Hematopoietic multipotent progenitor cell treated with erythropoietin and hydrocortisone succinate and interleukin-3 and kit ligand, for 15 days (in vitro differentiated cells): ENCODE measurements around the gene OR10J5.
"Not testable (repeated sequence)": the region's sequence is repeated elsewhere in the genome, so short reads cannot be mapped to it uniquely, and the experiment has no call there.

Experiments used
- DNase-seq: peaks from one replicate; pipeline ENCODE4 v3.0.0-alpha.2; 2015; ENCODE audit warnings: low spot score

OR10J5 gene, protein sequence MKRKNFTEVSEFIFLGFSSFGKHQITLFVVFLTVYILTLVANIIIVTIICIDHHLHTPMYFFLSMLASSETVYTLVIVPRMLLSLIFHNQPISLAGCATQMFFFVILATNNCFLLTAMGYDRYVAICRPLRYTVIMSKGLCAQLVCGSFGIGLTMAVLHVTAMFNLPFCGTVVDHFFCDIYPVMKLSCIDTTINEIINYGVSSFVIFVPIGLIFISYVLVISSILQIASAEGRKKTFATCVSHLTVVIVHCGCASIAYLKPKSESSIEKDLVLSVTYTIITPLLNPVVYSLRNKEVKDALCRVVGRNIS

DNA sequence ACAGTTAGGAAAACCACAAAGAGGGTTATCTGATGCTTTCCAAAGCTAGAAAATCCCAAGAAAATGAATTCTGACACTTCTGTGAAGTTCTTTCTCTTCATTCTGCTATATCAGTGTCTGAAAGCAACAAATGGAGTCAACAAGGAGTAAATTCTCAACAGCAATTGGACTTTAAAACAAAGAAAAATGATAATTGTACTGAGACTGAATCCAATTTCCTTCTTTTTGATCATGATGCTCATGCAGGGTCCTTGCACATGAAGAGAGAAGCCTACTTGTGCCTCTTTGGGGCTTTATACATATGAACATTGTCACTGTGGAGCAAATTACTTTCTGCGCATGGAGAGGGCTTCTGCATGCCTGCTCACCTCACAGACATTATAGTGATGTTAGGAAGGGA is at the start of gene OR10J5:
TSS of gene OR10J5 (minus strand) at position 101 of the 400 bp plus-strand sequence. CDS start at position 101, 0 bp downstream.
- no peak for DNase-seq

DNA sequence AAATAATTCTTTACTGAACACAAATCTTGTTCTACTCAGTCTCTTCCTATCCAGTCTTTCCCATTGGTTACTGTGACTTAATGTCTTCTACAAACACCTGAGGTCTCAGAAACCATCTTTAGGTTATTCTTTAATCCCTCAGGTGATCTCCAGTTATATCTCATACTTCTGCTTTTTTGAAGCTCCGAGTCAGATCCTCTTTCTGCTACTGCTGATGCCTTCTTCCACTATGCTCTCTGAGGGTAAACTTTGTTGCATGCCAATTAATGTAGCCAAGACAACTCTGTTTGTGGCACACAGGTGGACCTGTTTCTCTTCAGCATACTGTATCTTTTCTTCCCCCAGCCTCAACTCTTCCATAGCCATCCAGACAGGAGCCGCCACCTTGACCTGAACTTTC is 48.7 kb upstream of the OR10J5 start:
- no peak for DNase-seq

DNA sequence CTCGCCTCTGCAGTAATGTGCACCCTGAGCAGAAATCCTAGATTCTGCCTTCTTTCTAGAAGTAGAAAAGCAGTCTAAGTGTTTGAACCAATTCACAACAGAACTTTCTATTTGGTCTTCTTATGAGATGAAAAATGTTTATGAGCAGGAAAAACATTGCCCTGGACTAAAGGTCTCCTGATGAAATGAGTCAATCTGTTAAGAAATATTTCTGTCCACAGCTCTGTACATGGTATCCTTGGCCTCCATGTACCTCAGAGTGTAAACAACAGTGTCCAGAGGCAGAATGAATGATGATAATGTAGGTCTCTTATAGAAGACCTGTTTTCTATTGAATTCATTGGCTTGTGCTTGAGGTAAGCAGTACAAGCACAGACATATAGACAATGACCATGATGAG is 45.6 kb upstream of the OR10J5 start:
- no peak for DNase-seq

DNA sequence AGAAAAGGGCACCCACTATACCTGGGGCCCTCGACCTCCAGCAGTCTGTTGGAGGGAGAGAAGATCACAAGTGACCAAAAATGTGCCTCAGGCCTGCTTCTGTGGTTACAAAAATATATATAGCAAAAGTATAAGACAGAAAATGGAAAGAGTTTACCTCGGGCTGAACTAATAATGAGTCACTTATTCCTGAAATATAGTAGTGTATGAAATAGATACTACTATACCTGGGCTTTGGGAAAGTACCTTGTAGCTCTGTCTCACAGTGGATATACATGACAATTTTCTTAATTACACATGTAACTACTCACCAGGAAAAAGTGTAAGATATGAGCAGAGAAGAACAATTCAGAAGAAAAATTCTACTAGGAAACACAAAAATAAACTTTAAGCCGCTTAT is 44.5 kb upstream of the OR10J5 start:
- no peak for DNase-seq

DNA sequence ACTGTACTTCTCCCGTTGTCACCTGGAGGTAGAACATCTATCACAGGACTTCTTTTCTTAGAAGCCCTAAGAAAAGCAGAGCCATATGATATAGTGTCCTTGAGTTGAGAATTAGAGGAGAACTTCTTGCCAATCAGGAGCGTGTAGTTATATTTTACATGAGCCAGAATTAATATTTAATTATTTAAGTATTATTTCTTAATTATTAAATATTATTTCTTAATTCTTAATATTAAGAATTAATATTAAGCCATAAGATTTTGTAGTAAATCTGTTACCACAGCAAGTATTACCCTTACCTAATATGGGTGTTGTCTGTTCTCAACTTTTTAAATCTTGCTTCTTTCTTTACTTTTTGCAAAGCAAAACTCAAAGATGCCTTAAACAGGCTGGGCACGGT is 41.6 kb upstream of the OR10J5 start:
- DNase-seq = no peak

DNA sequence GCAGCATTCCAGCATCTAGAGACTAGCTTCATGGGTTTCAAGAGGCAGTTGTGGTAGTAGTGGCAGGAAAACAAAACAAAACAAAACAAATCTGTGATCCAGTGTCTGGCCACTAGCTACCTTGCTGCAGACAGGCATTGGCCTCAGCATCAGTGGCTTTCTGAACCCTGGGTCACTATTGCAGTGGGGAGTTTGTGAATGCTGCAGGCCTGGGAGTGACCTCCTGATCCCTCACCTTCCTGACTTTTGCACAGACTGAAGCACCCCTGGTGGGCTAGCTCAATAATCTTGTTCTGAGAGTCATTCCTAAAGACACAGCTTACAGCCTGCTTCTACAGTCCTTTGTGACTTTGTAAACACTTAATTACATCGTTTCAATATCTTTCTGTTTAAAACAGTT is 26.9 kb upstream of the OR10J5 start:
- DNase-seq = no peak

DNA sequence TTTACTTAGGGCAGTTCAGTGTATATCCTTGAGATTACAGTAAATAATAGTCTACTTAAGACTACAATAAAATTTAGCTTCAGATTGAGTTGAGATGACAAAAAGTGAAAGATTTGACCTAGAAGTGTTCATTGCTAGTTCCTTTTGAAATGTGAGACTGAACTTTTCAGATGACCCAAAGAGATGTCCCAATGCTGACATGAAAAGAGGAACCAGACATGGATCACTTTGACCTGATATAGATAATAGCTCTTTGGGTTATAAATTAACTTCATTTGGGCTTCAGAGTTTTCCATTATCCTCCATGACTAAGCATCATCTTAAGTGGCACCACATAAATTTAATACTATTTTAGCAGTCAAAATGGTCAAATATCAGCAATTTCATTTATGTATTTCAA is 25.7 kb upstream of the OR10J5 start:
- DNase-seq = no peak

DNA sequence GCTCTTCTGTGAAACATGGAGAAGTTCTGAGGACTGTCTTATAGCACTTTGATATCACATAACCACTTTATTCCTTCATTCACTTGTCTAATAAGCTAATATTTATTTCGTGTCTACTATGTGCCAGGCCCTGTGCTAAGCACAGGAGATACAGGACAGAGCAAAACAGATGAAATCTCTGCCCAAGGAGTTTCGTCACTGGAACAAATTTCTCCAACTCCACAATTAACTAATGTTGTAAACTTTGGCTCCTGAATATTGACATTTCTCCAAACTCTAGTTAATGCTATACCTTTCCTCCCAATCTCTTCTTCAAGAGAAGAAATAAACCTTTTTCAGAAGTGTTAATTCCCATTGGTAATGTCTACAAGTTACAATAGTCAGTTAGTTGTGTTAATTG is 24.8 kb upstream of the OR10J5 start:
- DNase-seq = no peak

DNA sequence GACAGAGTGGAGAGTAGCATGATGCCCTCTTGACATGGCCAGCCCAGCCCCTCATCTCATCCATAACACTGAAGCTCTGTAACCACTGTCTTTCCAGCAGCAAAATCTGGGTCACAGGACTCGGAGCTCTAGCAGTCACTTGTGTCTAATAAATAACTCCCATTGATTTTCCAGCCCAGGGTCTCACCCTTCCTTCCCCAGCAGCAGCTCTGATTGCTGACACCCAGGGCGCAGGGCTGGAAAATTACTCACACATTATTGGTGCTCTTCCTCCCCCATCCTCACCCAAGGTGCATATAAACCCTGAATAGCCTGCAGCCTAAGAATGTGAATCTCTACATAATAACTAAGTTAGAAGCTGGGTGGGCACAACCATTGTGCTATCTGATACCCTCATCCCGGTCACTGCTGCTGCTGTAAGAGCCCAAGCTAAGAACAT is 21.1 kb upstream of the OR10J5 start:
- no peak for DNase-seq

DNA sequence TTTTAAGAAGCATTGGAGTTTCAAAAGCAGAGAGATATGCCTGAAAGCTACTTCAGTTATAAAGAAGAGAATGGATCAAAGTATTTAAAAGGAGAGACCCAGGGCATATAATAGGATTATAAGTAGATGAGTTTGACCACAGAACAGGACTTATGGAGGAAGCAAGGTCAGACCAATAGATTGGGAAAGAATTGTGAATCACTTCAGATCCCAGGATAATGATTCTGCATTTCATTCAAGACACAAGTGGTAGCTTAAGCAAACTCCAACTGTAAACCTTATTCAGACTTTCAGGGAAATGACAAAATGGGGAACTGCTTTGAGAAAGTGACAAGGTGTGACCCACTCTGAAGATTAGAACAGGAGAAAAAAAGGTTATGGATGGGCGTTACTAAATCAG is 18.9 kb upstream of the OR10J5 start:
- DNase-seq = no peak

DNA sequence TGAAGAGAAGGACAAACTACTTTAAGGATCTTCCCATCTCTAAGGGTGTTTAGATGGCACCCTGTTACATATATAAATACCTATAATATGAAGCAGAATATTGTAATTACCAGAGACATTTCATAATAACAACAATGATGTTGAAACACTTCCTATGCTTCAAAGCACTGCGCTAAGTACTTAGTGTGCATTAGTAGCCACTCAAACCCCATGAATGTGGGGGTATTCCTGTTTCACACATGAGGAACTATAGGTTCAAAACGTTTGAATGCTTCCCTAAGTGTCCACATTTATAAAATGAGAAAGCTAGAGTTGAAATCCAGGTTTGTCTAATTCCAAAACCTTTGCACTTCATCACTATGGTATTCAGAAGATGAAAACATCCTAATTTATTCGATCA is 18.5 kb upstream of the OR10J5 start:
- no peak for DNase-seq

DNA sequence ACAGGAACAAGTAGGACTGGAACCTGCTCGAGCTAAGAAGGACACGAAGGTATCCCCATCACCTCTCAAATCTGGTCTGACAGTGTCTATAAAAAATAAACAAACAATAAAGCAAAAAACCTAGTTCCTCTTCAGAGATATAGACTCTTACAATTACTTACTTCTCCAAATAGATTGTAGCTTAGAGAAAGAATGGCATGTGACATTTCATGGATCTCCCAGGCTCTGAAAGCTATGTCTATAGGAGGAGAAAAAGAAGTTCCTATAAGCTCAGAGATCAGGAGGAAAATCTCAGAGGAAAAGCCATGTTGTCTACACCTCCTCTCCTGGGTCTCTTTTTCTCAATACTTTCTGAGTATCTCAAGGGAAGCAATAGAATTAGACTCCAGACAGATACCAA is 12.3 kb upstream of the OR10J5 start:
- no peak for DNase-seq

DNA sequence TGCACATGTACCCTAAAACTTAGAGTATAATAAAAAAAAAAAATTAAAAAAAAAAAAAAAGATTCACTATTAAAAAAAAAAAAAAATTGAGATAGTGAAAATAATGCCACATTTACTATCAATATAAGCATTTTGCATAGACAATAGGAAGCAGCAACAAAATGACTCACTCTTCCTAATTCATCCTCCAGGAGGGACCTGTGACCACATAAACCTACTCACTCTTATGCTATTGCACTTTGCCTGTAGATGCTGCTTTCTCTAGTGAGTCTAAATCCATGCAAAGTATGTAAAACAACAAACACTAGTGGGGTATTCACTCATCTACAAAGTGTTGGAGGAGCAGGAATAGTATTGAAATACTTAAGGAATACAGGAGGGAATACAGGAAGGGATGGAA is 2.9 kb downstream of the OR10J5 start:
- DNase-seq = no peak

DNA sequence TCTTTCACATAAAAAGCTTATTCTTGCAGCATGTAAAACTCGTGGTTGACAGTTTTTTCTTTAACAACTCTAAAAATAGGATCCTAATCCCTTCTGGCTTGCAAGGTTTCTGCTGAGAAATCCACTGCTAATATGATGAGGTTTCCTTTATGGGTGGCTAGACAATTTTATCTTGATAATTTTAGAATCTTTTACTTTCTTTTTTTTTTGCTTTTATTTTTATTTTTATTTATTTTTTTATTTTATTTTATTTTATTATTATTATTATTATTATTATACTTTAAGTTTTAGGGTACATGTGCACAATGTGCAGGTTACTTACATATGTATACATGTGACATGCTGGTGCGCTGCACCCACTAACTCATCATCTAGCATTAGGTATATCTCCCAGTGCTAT is 11.0 kb downstream of the OR10J5 start:
- not testable (repeated sequence) for DNase-seq

DNA sequence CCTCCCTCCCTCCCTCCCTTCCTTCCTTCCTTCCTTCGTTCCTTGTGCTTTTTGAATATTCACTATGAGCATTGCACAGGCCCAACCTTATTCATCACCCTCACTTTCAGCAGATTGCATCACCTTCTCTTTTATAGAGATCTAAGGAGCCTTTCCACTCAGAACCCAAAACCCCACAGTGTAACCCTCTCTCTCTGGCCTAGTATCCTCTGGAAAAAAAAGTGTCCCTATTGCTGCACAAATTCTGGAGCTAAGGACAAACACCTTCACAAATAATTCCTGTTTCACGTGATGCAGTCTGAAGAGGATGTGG is 25.6 kb downstream of the OR10J5 start:
- DNase-seq = no peak

DNA sequence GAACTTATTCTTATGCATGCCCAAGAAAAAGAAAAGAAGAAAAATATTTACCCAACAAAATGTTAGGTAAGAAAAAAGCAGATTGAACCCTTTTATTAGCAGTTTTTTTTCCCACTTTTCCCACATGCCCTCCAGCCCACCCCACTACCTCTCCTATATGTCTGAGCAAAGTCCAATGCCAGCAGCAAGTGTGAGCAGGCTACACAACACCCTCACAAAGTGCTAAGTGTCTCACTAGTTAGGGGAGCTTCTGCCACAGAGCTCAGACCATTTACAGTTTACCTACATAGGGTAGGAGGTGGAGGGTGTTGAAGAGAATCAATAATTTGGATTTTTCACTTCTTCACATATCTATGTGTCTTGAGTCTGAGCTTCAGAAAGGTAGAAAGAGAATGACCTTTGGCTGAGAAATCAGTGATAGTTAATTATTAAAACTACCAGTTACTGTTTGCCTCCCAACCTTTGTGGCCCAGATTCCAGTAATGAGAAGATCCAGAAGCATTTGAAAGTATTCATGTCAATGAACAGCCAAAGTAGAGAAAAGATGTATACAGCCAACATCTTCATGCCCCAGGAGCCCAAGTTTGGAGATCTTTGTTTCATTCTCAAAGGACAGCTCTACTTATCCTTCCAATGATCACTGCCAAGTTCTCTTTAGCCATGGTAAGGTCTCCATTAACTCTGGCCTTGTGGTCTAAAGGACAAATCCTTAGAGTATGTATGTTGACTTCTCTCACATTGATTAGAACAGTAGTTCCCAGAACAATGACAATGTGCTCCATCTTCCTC is 26.2 kb downstream of the OR10J5 start:
- no peak for DNase-seq

DNA sequence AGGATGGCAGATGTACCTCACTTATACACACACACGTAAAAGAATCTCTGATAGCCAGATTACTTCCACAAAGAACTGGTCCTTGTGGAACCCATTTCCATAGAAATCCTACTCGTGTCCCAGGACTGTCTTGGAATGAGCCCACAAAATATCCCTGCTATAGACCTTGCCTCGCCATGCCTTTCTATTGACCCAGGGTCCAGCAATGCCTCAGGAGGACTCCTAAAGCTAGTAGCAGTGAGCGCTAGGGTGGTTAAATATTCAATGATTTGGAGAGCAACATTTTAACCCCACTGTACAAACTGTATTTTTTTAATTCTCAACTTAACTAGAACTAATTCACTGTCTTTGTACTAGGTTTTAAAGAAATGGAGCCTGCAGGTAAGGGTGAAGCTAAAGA is 26.9 kb downstream of the OR10J5 start:
- DNase-seq = no peak

DNA sequence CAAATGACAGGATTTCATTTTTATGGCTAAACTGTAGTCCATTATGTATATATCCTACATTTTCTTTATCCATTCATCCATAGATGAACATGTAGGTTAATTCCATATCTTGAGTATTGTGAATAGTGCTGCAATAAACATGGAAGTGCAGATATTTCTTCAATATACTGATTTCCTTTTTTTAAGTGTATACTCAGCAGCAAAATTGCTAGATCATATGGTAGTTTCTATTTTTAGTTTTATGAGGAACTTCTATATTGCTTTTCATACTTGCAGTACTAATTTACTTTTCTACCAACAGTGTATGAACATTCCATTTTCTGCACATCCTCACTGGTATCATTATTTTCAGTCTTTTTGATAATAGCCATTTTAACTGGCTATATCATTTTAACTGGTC is 30.1 kb downstream of the OR10J5 start:
- no peak for DNase-seq

DNA sequence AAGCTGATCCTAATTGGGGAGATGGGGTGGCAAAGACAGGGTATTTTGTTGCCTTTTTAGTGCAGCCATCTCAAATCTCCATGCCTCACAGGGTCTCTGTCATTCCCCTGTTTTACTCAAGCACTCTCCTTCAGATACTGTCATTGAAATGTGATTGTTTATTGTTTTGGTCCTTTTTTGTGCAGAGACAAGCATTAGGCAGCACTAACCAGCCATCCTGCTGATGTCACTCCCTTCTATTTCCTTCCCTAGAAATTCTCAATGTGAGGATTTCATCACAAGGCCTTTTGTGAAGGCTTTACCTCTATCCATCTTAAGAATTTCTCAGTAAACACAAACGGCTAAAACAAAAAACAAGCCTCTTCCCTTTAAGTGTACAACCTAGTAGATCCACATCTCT is 34.7 kb downstream of the OR10J5 start:
- DNase-seq = no peak

DNA sequence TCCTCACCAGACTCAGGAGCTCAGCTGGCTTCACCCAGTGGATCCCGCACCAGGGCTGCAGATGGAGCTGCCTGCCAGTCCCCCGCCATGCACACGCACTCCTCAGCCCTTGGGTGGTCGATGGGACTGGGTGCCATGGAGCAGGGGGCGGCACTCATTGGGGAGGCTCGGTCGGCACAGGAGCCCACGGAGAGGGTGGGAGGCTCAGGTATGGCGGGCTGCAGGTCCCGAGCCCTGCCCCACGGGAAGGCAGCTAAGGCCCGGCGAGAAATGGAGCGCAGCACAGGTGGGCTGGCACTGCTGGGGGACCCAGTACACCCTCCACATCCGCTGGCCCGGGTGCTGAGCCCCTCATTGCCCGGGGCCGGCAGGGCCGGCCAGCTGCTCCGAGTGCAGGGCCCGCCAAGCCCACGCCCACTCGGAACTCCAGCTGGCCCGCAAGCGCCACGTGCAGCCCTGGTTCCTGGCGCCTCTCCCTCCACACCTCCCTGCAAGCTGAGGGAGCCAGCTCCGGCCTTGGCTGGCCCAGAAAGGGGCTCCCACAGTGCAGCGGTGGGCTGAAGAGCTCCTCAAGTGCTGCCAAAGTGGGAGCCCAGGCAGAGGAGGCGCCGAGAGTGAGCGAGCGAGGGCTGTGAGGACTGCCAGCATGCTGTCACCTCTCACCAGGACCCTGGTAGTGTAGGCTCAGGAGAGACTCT is 41.1 kb downstream of the OR10J5 start:
- DNase-seq = not testable (repeated sequence)

DNA sequence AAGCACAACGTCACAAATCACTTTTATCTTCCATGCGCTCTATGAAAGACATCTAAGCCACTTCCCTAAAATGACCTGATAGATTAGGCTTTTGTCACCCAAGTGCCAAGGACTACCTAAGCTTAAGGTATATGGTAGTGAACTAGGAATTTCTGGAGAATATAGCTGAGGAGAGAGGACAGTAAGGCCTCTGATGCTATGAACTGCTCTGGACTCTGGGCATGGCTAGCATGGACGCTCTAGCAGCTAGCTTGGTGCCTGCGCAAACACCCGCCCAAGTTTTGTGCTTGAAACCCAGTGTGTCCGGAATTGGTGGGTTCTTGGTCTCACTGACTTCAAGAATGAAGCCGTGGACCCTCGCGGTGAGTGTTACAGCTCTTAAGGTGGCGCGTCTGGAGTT is 42.5 kb downstream of the OR10J5 start:
- no peak for DNase-seq

DNA sequence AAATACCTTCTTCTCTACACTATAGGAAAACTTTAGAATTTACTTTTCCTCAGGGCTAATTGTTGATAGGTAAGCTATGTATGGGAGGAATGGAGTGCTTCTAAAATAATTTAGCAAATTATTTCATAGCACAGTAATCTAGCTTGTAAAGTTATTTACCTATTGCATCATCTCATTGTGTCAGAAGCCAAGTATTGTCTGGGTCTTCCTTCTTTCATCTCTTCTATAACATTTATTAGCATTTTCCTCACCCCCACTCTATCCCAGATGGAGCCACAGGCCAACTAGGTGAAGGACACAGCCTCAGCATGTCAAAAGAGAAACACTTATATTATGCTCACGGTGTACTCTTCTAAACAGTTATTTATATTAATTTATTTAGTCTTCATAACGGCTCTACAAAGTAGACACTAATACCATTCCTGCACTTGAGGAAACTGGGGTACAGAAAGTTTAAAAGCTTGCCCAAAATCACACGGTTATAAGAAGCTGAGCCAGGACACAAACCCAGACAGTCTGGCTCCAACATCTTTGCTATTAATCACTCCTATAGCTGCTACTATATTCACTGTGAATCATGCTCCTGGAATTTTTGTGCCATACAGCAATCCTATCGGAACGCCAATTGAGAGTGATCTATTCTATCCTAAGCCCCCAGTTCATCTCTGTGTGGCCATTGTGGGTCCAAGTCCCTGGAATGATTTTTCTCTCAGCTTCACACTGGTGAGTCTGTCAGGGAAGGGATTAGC is 43.1 kb downstream of the OR10J5 start:
- DNase-seq = no peak
